ENCODE measurements around the gene FGD5. TPM values are rescaled to one million over a fixed set of nuclear protein-coding genes. Genes with fewer than 3 reads are reported as not detected.

The FGD5 gene
- polyA plus RNA-seq, 3 donors, result 0.03 TPM; not detected in 2

- 95% methylated on average over 3 of the region's 4 CpGs for WGBS (ENCODE audit: insufficient coverage)
- no peak overlapping the region for H3K4me3 ChIP-seq (replicated peaks in 1 of 3; ENCODE audit: low read depth in 2 of 3, low read length in 3 of 3)
- no peaks in the 10 kb centered on the region for H3K36me3 Mint-ChIP-seq
Observed at GRCh38 chr3:14826069-14826468, 7.3 kb downstream of the FGD5 start.

GRCh38 chr3:14827776-14828175 lies 9.0 kb downstream of the FGD5 start:
- Mint-ChIP-seq H3K27ac (no peak overlapping the region), H3K4me1 (peaks cover 17% of the 10 kb centered on the region), H3K9me3 (no peaks in the 10 kb centered on the region), H3K4me3 (no peak overlapping the region), H3K36me3 (no peaks in the 10 kb centered on the region), H3K27me3 (ENCODE audit: low read depth in 3 of 3) (peaks cover 3 to 5% (median 3%) of the 10 kb centered on the region in 3 donors)
- Histone ChIP-seq H2AFZ (ENCODE audit: insufficient read depth, low read depth, low read length, poor library complexity, severe bottlenecking) (no peak overlapping the region), H3K79me2 (ENCODE audit: insufficient read depth, low read length) (no peaks in the 10 kb centered on the region), H3K9me3 (replicated peaks in 1 of 2; ENCODE audit: control insufficient read depth in 1 of 2, insufficient read depth in 1 of 2, low read length in 2 of 2) (no peaks in the 10 kb centered on the region), H3K36me3 (replicated peaks in 1 of 2; ENCODE audit: control insufficient read depth in 1 of 2, insufficient read depth in 2 of 2, low read length in 2 of 2) (no peaks in the 10 kb centered on the region), H3K4me3 (replicated peaks in 1 of 3; ENCODE audit: low read depth in 2 of 3, low read length in 3 of 3) (no peak overlapping the region), H3K27ac (ENCODE audit: low read depth in 1 of 2, low read length in 2 of 2) (no peak overlapping the region), H3K4me1 (ENCODE audit: control insufficient read depth in 1 of 2, insufficient read depth in 2 of 2, low read length in 2 of 2) (peaks cover 15% of the 10 kb centered on the region in 2 donors), H4K20me1 (ENCODE audit: insufficient read depth, low read length) (no peaks in the 10 kb centered on the region), H3K27me3 (ENCODE audit: control insufficient read depth in 2 of 2, insufficient read depth in 2 of 2, low read length in 2 of 2) (no peaks in the 10 kb centered on the region), H3K9ac (ENCODE audit: insufficient read depth, low read length, poor library complexity, severe bottlenecking) (no peak overlapping the region), H3K4me2 (replicated peaks; ENCODE audit: extremely low read depth, low read length, poor library complexity, severe bottlenecking) (no peak overlapping the region)
- intact Hi-C loops (cut with micrococcal nuclease), result no loop called here
- DNase-seq, result no peak
- 94% methylated on average over 8 of the region's 8 CpGs for WGBS (ENCODE audit: insufficient coverage)
- TF ChIP-seq CTCF (IDR thresholded peaks at IDR 0.05), result no peak

More at GRCh38 chr3:14826069-14826468, 7.3 kb downstream of the FGD5 start:
- no peaks in the 10 kb centered on the region for H3K36me3 ChIP-seq (replicated peaks in 1 of 2; ENCODE audit: control insufficient read depth in 1 of 2, insufficient read depth in 2 of 2, low read length in 2 of 2)
- H2AFZ ChIP-seq (ENCODE audit: insufficient read depth, low read depth, low read length, poor library complexity, severe bottlenecking), result no peak overlapping the region
- Mint-ChIP-seq H3K27me3 (ENCODE audit: low read depth in 3 of 3) (peaks cover 3 to 7% (median 6%) of the 10 kb centered on the region in 3 donors), H3K9me3 (no peaks in the 10 kb centered on the region), H3K27ac (no peak overlapping the region), H3K4me3 (no peak overlapping the region), H3K4me1 (peaks cover 19% of the 10 kb centered on the region)
- no peaks in the 10 kb centered on the region for H3K79me2 ChIP-seq (ENCODE audit: insufficient read depth, low read length)
- H3K4me1 ChIP-seq (ENCODE audit: control insufficient read depth in 1 of 2, insufficient read depth in 2 of 2, low read length in 2 of 2), result peaks cover 18 to 19% of the 10 kb centered on the region in 2 donors
- TF ChIP-seq CTCF (IDR thresholded peaks at IDR 0.05), result no peak
- no peak overlapping the region for H3K9ac ChIP-seq (ENCODE audit: insufficient read depth, low read length, poor library complexity, severe bottlenecking)
- no peaks in the 10 kb centered on the region for H3K27me3 ChIP-seq (ENCODE audit: control insufficient read depth in 2 of 2, insufficient read depth in 2 of 2, low read length in 2 of 2)
- no peak for DNase-seq
- no peaks in the 10 kb centered on the region for H4K20me1 ChIP-seq (ENCODE audit: insufficient read depth, low read length)
- intact Hi-C loops (cut with micrococcal nuclease), result no loop called here
- H3K4me2 ChIP-seq (replicated peaks; ENCODE audit: extremely low read depth, low read length, poor library complexity, severe bottlenecking), result no peak overlapping the region
- H3K27ac ChIP-seq (ENCODE audit: low read depth in 1 of 2, low read length in 2 of 2), result no peak overlapping the region
- no peaks in the 10 kb centered on the region for H3K9me3 ChIP-seq (replicated peaks in 1 of 2; ENCODE audit: control insufficient read depth in 1 of 2, insufficient read depth in 1 of 2, low read length in 2 of 2)
